Measurements from ENCODE around the gene TMEM171. TPM values are rescaled to one million over a fixed set of nuclear protein-coding genes. Genes with fewer than 3 reads are reported as not detected.

The TMEM171 gene
- total and polyA plus RNA-seq, 3 experiments from 2014 or later: 14.1 TPM; not detected in 2

DNA sequence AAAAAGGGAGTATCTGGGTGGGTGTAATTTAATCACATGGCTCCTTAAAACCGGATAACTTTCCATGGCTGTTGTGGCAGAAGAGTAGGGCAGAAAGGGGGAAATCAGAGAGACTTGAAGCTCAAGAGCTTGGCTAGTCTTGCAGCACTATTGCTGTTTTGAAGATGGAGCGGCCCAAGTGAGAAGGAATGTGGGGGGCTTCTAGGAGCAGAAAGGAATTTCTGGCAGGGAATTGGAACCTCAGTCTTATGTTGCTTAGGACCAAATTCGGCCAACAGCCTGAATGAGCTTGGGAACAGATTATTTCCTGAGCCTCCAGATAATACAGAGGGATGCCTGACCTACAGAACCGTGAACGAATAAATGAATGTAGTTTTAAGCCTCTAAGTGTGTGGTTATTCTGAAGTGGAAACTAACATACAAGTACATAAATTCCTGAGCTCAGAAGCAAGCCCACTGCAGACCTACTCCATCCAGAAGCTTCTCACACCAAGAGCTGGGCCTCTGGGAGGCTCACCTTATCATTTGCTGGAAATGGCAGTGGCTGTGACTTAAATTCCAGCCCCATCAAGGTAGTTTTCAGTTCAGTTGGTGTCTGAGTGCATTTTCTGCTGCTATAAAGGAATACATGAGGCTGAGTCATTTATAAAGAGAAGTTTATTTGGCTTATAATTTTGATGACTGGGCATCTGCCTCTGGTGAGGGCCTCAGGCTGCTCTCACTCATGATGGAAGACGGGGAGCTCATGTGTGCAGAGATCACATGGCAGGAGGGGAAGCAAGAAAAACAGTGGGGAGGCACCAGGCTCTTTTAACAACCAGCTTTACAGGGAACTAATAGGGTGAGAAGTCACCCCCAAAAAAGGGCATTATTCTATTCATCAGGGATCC, 37.3 kb downstream of the TMEM171 start:
- no peak overlapping the region for H3K4me3 Mint-ChIP-seq
- H3K27ac ChIP-seq (ENCODE audit: low read depth, low read length): no peak overlapping the region
- H3K4me1 ChIP-seq (ENCODE audit: insufficient read depth, low read length): peaks cover 29% of the 10 kb centered on the region
- DNase-seq: no peak
- ChIA-PET CTCF (no interaction called here), POLR2A (no interaction called here)
- peaks cover 26 to 64% of the 10 kb centered on the region in 2 donors for H3K27me3 Mint-ChIP-seq
- no peaks in the 10 kb centered on the region for H3K9me3 ChIP-seq (ENCODE audit: low read length)
- peaks cover 20 to 36% (median 29%) of the 10 kb centered on the region in 3 donors for H3K4me1 Mint-ChIP-seq
- H3K9me3 Mint-ChIP-seq: no peaks in the 10 kb centered on the region
- no peak overlapping the region for H3K27ac Mint-ChIP-seq
- H3K36me3 ChIP-seq (ENCODE audit: insufficient read depth, low read length): no peaks in the 10 kb centered on the region
- peaks cover 36% of the 10 kb centered on the region for H3K27me3 ChIP-seq (ENCODE audit: insufficient read depth, low read length, poor library complexity, severe bottlenecking)
- H3K36me3 Mint-ChIP-seq: no peaks in the 10 kb centered on the region
- no peak overlapping the region for H3K4me3 ChIP-seq (ENCODE audit: low read length)

DNA sequence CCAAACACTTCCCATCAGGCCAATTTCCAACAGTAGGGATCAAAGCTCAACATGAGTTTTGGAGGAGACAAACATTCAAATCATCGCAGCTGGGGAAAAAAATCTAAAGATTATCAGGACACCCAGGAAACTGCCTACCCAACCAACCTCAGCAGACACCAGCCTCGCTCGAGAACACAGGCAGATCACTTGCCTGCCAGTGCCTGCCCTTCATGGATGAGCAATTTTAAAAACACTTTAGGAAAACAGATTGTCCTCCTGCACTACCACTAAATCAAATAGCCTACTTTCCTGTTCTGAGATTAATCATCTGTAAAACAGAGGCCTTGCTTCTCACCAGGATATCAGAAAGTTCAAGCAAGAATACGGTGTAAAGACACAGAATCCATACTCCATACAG, 37.9 kb downstream of the TMEM171 start:
- Histone ChIP-seq H3K27ac (ENCODE audit: low read depth, low read length) (no peak overlapping the region), H3K36me3 (ENCODE audit: insufficient read depth, low read length) (no peaks in the 10 kb centered on the region), H3K4me3 (ENCODE audit: low read length) (no peak overlapping the region), H3K27me3 (ENCODE audit: insufficient read depth, low read length, poor library complexity, severe bottlenecking) (peaks cover 36% of the 10 kb centered on the region), H3K9me3 (ENCODE audit: low read length) (no peaks in the 10 kb centered on the region), H3K4me1 (ENCODE audit: insufficient read depth, low read length) (peaks cover 29% of the 10 kb centered on the region)
- Mint-ChIP-seq H3K4me1 (peaks cover 20 to 36% (median 29%) of the 10 kb centered on the region in 3 donors), H3K9me3 (no peaks in the 10 kb centered on the region), H3K27ac (no peak overlapping the region), H3K4me3 (no peak overlapping the region), H3K27me3 (peaks cover 28 to 60% of the 10 kb centered on the region in 2 donors), H3K36me3 (no peaks in the 10 kb centered on the region)
- no peak for DNase-seq
- CTCF ChIA-PET: no interaction called here
- POLR2A ChIA-PET: no interaction called here

DNA sequence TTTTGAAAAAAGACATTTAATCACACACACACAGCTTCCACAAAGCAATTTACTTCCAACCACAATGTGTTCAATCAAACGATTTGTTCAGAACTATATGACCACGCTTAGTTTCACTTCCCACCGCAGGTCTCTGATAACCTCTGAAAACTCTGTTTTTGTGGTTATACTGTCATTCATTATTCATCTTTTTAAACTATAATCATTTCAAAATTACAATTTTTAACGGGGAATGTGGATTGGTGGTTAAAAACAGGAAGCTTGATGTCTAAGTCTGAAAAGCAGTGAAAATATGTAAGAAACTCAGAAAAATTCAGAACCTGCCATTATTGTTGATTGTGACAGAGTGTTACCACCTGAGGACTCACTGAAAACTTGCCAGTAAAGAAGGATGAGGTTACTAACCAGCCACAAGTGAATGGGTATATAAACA, 39.9 kb downstream of the TMEM171 start:
- Histone ChIP-seq H3K9me3 (ENCODE audit: low read length) (no peaks in the 10 kb centered on the region), H3K4me1 (ENCODE audit: insufficient read depth, low read length) (peaks cover 29% of the 10 kb centered on the region), H3K27ac (ENCODE audit: low read depth, low read length) (no peak overlapping the region), H3K27me3 (ENCODE audit: insufficient read depth, low read length, poor library complexity, severe bottlenecking) (peaks cover 45% of the 10 kb centered on the region), H3K4me3 (ENCODE audit: low read length) (no peak overlapping the region), H3K36me3 (ENCODE audit: insufficient read depth, low read length) (no peaks in the 10 kb centered on the region)
- DNase-seq: peak in 3 of 5 donors; percentile 54 to 80 (median 59)
- H3K27me3 Mint-ChIP-seq: peaks cover 29 to 60% of the 10 kb centered on the region in 2 donors
- ChIA-PET CTCF (no interaction called here), POLR2A (no interaction called here)
- H3K27ac Mint-ChIP-seq: peak overlapping the region in 5 of 8 donors; percentile 7 to 64 (median 33)
- no peaks in the 10 kb centered on the region for H3K9me3 Mint-ChIP-seq
- no peaks in the 10 kb centered on the region for H3K36me3 Mint-ChIP-seq
- peak overlapping the region in 6 of 7 donors; percentile 34 to 63 (median 52) for H3K4me3 Mint-ChIP-seq
- peaks cover 20 to 36% (median 29%) of the 10 kb centered on the region in 3 donors for H3K4me1 Mint-ChIP-seq

DNA sequence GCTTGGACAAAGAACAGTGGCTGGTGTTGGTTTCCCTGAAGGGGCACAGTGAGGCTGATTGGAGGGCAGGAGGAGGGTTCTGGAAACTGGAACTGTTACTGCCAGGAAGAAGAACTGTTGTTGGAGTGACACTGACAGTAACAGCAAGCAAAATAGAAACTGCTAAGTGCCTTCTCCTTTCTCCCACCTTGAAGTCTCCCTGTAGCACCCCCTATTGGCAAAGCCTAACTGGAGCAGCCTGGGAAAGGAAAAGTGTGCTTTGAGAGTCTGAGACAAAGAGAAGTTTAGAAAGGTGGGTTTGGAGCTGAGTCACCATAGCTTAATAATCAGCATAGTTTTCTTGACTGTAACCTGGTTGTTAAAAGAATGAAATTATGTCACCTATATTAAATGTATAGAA, 50.1 kb downstream of the TMEM171 start:
- Histone ChIP-seq H3K27me3 (ENCODE audit: insufficient read depth, low read length, poor library complexity, severe bottlenecking) (peaks cover 7% of the 10 kb centered on the region), H3K27ac (ENCODE audit: low read depth, low read length) (no peak overlapping the region), H3K36me3 (ENCODE audit: insufficient read depth, low read length) (no peaks in the 10 kb centered on the region), H3K4me1 (ENCODE audit: insufficient read depth, low read length) (no peaks in the 10 kb centered on the region), H3K9me3 (ENCODE audit: low read length) (no peaks in the 10 kb centered on the region), H3K4me3 (ENCODE audit: low read length) (no peak overlapping the region)
- peak overlapping the region in 1 of 7 donors; percentile 33 for H3K4me3 Mint-ChIP-seq
- ChIA-PET CTCF (interaction anchor here (1.0 to 1.8 kb wide), 4 partner anchors 9 to 78 kb away, joined by 3 to 5 read pairs (median 4); no protein-coding TSS in a partner anchor), POLR2A (no interaction called here)
- no peaks in the 10 kb centered on the region for H3K4me1 Mint-ChIP-seq
- peak in 3 of 5 donors; percentile 4 to 11 (median 7) for DNase-seq
- H3K9me3 Mint-ChIP-seq: no peaks in the 10 kb centered on the region
- no peak overlapping the region for H3K27ac Mint-ChIP-seq
- H3K36me3 Mint-ChIP-seq: no peaks in the 10 kb centered on the region
- H3K27me3 Mint-ChIP-seq: peaks cover 20 to 62% of the 10 kb centered on the region in 2 donors

DNA sequence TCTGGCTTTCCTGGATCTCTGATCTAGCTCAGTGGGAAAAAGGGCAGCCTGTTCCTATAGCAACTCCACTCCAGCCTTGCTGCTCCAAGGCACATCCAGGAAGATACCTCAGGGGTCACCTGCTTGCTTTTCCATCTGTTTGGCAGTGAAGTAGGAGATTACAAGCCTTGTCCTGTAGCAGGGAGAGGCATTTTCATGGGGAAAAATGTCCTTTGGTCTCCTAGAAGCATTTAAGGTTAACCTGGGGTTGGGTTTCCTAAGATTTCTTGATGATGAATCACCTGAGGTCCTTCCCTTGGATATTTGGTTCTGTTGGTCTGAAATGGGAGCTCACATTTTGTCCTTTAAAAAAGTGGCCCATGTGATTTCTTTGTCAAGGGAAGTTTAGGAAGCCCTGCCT, 51.1 kb downstream of the TMEM171 start:
- Mint-ChIP-seq H3K36me3 (no peaks in the 10 kb centered on the region), H3K9me3 (no peaks in the 10 kb centered on the region), H3K27me3 (peaks cover 19 to 65% of the 10 kb centered on the region in 2 donors), H3K27ac (no peak overlapping the region), H3K4me3 (no peak overlapping the region), H3K4me1 (no peaks in the 10 kb centered on the region)
- POLR2A ChIA-PET: no interaction called here
- peaks cover 7% of the 10 kb centered on the region for H3K27me3 ChIP-seq (ENCODE audit: insufficient read depth, low read length, poor library complexity, severe bottlenecking)
- no peaks in the 10 kb centered on the region for H3K36me3 ChIP-seq (ENCODE audit: insufficient read depth, low read length)
- H3K9me3 ChIP-seq (ENCODE audit: low read length): no peaks in the 10 kb centered on the region
- H3K4me1 ChIP-seq (ENCODE audit: insufficient read depth, low read length): no peaks in the 10 kb centered on the region
- DNase-seq: no peak
- H3K4me3 ChIP-seq (ENCODE audit: low read length): no peak overlapping the region
- H3K27ac ChIP-seq (ENCODE audit: low read depth, low read length): no peak overlapping the region
- CTCF ChIA-PET: interaction anchor here (0.8 to 1.8 kb wide), 4 partner anchors 10 to 88 kb away, joined by 3 to 5 read pairs (median 4); no protein-coding TSS in a partner anchor

DNA sequence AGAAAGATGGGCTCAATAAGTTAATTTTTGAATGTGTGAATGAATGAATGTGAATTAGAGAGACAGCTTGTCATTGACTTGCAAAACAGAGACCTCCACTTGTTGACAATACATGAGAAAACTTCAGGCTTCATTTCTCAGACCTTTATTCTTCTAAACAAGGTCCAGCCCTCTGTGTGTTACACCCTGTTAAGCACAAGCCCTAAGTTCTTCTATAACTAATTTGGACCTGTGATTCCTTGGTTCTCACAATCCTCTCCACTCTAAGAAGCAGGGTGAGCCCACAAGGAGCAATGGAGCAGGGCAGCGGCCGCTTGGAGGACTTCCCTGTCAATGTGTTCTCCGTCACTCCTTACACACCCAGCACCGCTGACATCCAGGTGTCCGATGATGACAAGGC, 52.6 kb downstream of the TMEM171 start, which contains the start of gene TMEM174:
Gene TMEM174 (plus strand): TSS at position 243 of the 400 bp plus-strand sequence. CDS start 51 bp downstream, at position 294.
- Histone ChIP-seq H3K36me3 (ENCODE audit: insufficient read depth, low read length) (no peaks in the 10 kb centered on the region), H3K4me3 (ENCODE audit: low read length) (no peak within 1 kb of the TSS), H3K4me1 (ENCODE audit: insufficient read depth, low read length) (no peaks in the 10 kb centered on the region), H3K27ac (ENCODE audit: low read depth, low read length) (no peak within 1 kb of the TSS), H3K27me3 (ENCODE audit: insufficient read depth, low read length, poor library complexity, severe bottlenecking) (peaks cover 7% of the 10 kb centered on the region), H3K9me3 (ENCODE audit: low read length) (no peaks in the 10 kb centered on the region)
- Mint-ChIP-seq H3K27me3 (peaks cover 27 to 65% of the 10 kb centered on the region in 2 donors), H3K4me3 (no peak within 1 kb of the TSS), H3K27ac (no peak within 1 kb of the TSS), H3K4me1 (no peaks in the 10 kb centered on the region), H3K36me3 (no peaks in the 10 kb centered on the region), H3K9me3 (no peaks in the 10 kb centered on the region)
- DNase-seq: no peak
- ChIA-PET POLR2A (no interaction called here), CTCF (no interaction called here)

DNA sequence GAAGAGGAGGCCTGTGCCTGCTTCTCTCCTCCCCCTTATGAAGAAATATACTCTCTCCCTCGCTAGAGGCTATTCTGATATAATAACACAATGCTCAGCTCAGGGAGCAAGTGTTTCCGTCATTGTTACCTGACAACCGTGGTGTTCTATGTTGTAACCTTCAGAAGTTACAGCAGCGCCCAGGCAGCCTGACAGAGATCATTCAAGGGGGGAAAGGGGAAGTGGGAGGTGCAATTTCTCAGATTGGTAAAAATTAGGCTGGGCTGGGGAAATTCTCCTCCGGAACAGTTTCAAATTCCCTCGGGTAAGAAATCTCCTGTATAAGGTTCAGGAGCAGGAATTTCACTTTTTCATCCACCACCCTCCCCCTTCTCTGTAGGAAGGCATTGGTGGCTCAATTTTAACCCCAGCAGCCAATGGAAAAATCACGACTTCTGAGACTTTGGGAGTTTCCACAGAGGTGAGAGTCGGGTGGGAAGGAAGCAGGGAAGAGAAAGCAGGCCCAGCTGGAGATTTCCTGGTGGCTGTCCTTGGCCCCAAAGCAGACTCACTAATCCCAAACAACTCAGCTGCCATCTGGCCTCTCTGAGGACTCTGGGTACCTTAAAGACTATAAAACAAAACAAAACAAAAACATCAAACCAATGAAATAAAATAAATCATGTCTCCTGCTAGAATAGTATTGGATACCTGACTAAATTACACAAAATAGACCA, 53.9 kb downstream of the TMEM171 start:
- ChIA-PET POLR2A (no interaction called here), CTCF (no interaction called here)
- DNase-seq: no peak
- no peaks in the 10 kb centered on the region for H3K9me3 Mint-ChIP-seq
- no peaks in the 10 kb centered on the region for H3K9me3 ChIP-seq (ENCODE audit: low read length)
- H3K4me3 ChIP-seq (ENCODE audit: low read length): no peak overlapping the region
- H3K27me3 ChIP-seq (ENCODE audit: insufficient read depth, low read length, poor library complexity, severe bottlenecking): peaks cover 12% of the 10 kb centered on the region
- no peaks in the 10 kb centered on the region for H3K36me3 ChIP-seq (ENCODE audit: insufficient read depth, low read length)
- H3K4me1 Mint-ChIP-seq: no peaks in the 10 kb centered on the region
- no peak overlapping the region for H3K4me3 Mint-ChIP-seq
- no peak overlapping the region for H3K27ac Mint-ChIP-seq
- no peaks in the 10 kb centered on the region for H3K4me1 ChIP-seq (ENCODE audit: insufficient read depth, low read length)
- no peaks in the 10 kb centered on the region for H3K36me3 Mint-ChIP-seq
- H3K27ac ChIP-seq (ENCODE audit: low read depth, low read length): no peak overlapping the region
- H3K27me3 Mint-ChIP-seq: peaks cover 28 to 71% of the 10 kb centered on the region in 2 donors

DNA sequence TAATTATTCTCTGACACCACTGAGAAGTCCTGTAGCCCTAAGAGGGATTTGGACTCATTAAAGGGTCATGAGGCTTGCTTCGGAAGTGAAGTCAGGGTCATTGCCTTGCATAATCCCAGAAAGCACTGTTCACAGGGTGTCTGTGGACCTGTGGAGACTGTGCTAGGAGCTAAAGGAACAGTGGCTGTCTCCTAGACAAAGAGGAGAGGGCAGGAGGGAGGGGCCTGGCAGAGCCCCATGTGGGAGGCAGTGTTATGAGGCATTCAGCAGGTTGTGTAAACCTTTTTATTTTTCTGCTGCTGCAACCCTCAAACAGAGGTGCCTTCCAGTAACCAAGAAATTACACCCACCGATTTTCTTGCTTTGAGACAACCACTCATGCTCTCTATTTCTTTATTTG, 55.9 kb downstream of the TMEM171 start:
- Histone ChIP-seq H3K4me3 (ENCODE audit: low read length) (no peak overlapping the region), H3K4me1 (ENCODE audit: insufficient read depth, low read length) (no peaks in the 10 kb centered on the region), H3K36me3 (ENCODE audit: insufficient read depth, low read length) (no peaks in the 10 kb centered on the region), H3K27ac (ENCODE audit: low read depth, low read length) (no peak overlapping the region), H3K27me3 (ENCODE audit: insufficient read depth, low read length, poor library complexity, severe bottlenecking) (peaks cover 12% of the 10 kb centered on the region), H3K9me3 (ENCODE audit: low read length) (no peaks in the 10 kb centered on the region)
- Mint-ChIP-seq H3K9me3 (no peaks in the 10 kb centered on the region), H3K27me3 (peaks cover 35 to 77% of the 10 kb centered on the region in 2 donors), H3K27ac (no peak overlapping the region), H3K4me3 (no peak overlapping the region), H3K36me3 (no peaks in the 10 kb centered on the region), H3K4me1 (no peaks in the 10 kb centered on the region)
- no peak for DNase-seq
- ChIA-PET POLR2A (no interaction called here), CTCF (no interaction called here)

All from CD8-positive, alpha-beta memory T cell (primary cell).